IMR-90 (cell line): Measurements from ENCODE around the gene STKLD1. TPM values are rescaled to one million over a fixed set of nuclear protein-coding genes. Genes with fewer than 3 reads are reported as not detected.

Experiments
- ATAC-seq: fragments of 200-7000 bp; cut with Tn5 transposase; 2 replicates; pipeline ENCODE4 v1.9.1; 2020; ENCODE audit warnings: low read depth, mild to moderate bottlenecking, moderate library complexity
- BruUV-seq: library from RNA; stranded (reverse); fragments of 400-500 nt; replicated peaks from 2 replicates; lab custom pipeline; 2021; lab: Mats Ljungman, UMichigan
- CTCF ChIA-PET: fragments of 300-600 bp; formaldehyde crosslinking; extraction: SDS; loops from one replicate; lab custom pipeline; 2021; ENCODE audit warnings: antibody characterized with exemption; lab: Yijun Ruan, JAX
- POLR2A ChIA-PET: fragments of 300-600 bp; sonication (Branson Sonifier 250); formaldehyde crosslinking; loops from one replicate; lab custom pipeline; 2022; ENCODE audit warnings: antibody characterized with exemption; ENCODE audit not compliant: unreplicated experiment; lab: Charles Lee
- DNase-seq: peaks from one replicate; pipeline ENCODE4 v3.0.0; 2013
- H2AFZ ChIP-seq: replicated peaks from 2 replicates; pipeline ENCODE3; 2013; ENCODE audit warnings: low read length, mild to moderate bottlenecking; ENCODE audit not compliant: poor library complexity
- H2AK5ac ChIP-seq: 2 replicates; pipeline ENCODE4 v1.6.1; 2013; ENCODE audit warnings: low read depth, low read length, inconsistent platforms
- H2AK9ac ChIP-seq: replicated peaks from 2 replicates; pipeline ENCODE3; 2013; ENCODE audit warnings: mild to moderate bottlenecking, low read depth, low read length, moderate library complexity; ENCODE audit not compliant: poor library complexity
- H2BK120ac ChIP-seq: 2 replicates; pipeline ENCODE4 v1.6.1; 2013; ENCODE audit warnings: low read depth, low read length, inconsistent platforms
- H2BK15ac ChIP-seq: 3 replicates; pipeline ENCODE4 v1.6.1; 2013; ENCODE audit warnings: low read depth, low read length, inconsistent platforms
- H2BK20ac ChIP-seq: 2 replicates; pipeline ENCODE4 v1.6.1; 2013; ENCODE audit warnings: low read depth, mild to moderate bottlenecking, inconsistent platforms, low read length, moderate library complexity
- H2BK5ac ChIP-seq: 2 replicates; pipeline ENCODE4 v1.6.1; 2013; ENCODE audit warnings: mild to moderate bottlenecking, low read depth, low read length, inconsistent platforms; ENCODE audit not compliant: poor library complexity, severe bottlenecking
- H3K14ac ChIP-seq: replicated peaks from 2 replicates; pipeline ENCODE4 v1.6.1; 2013; ENCODE audit warnings: low read depth, low read length, inconsistent platforms
- H3K18ac ChIP-seq: 2 replicates; pipeline ENCODE4 v1.6.1; 2013; ENCODE audit warnings: low read depth, low read length, control low read depth
- H3K23ac ChIP-seq: 2 replicates; pipeline ENCODE4 v1.6.1; 2013; ENCODE audit warnings: low read depth, low read length, inconsistent platforms
- H3K27ac ChIP-seq: 2 replicates; pipeline ENCODE4 v1.5.1; 2013; ENCODE audit warnings: mild to moderate bottlenecking, control low read depth, low read length; ENCODE audit not compliant: insufficient read depth
- H3K27me3 ChIP-seq: 2 replicates; pipeline ENCODE4 v1.6.1; 2013; ENCODE audit warnings: low read length; ENCODE audit not compliant: control insufficient read depth, insufficient read depth
- H3K36me3 ChIP-seq: 2 replicates; pipeline ENCODE4 v1.6.1; 2013; ENCODE audit warnings: low read length, mixed read lengths; ENCODE audit not compliant: control insufficient read depth, insufficient read depth
- H3K4ac ChIP-seq: 2 replicates; pipeline ENCODE4 v1.6.1; 2013; ENCODE audit warnings: low read depth, low read length, inconsistent platforms
- H3K4me1 ChIP-seq: 2 replicates; pipeline ENCODE4 v1.6.1; 2013; ENCODE audit warnings: low read length, mixed read lengths; ENCODE audit not compliant: control insufficient read depth, insufficient read depth
- H3K4me2 ChIP-seq: 2 replicates; pipeline ENCODE4 v1.6.1; 2013; ENCODE audit warnings: low read depth, mild to moderate bottlenecking, control low read depth, low read length, moderate library complexity
- H3K4me3 ChIP-seq: 2 replicates; pipeline ENCODE4 v1.5.1; 2013; ENCODE audit warnings: low read depth, mild to moderate bottlenecking, control low read depth, low read length, moderate library complexity; ENCODE audit not compliant: insufficient read depth
- H3K56ac ChIP-seq: 2 replicates; pipeline ENCODE4 v1.6.1; 2013; ENCODE audit warnings: low read length, inconsistent platforms; ENCODE audit not compliant: insufficient read depth; ENCODE audit errors: extremely low read depth
- H3K79me1 ChIP-seq, 2 experiments: 2 replicates each; pipeline ENCODE4 v1.6.1; 2013; ENCODE audit warnings: low read length in 2 of 2, inconsistent platforms in 1 of 2, low read depth in 1 of 2
- H3K9ac ChIP-seq: 2 replicates; pipeline ENCODE4 v1.6.1; 2013; ENCODE audit warnings: low read depth, low read length, control low read depth
- H3K9me1 ChIP-seq: 2 replicates; pipeline ENCODE4 v1.6.1; 2013; ENCODE audit warnings: low read length, inconsistent platforms; ENCODE audit not compliant: insufficient read depth
- H3K9me3 ChIP-seq: 2 replicates; pipeline ENCODE4 v1.6.1; 2013; ENCODE audit warnings: low read length; ENCODE audit not compliant: control insufficient read depth, insufficient read depth
- H4K20me1 ChIP-seq: 2 replicates; pipeline ENCODE4 v1.6.1; 2013; ENCODE audit warnings: low read length, inconsistent platforms; ENCODE audit not compliant: insufficient read depth
- H4K5ac ChIP-seq: 2 replicates; pipeline ENCODE4 v1.6.1; 2013; ENCODE audit warnings: mild to moderate bottlenecking, low read depth, low read length, control low read depth
- H4K8ac ChIP-seq, 2 experiments: 2 replicates each; pipeline ENCODE4 v1.6.1; 2013; ENCODE audit warnings: low read depth in 2 of 2, low read length in 2 of 2, control low read depth in 1 of 2, inconsistent platforms in 1 of 2
- H4K91ac ChIP-seq: 2 replicates; pipeline ENCODE4 v1.6.1; 2013; ENCODE audit warnings: low read depth, low read length, inconsistent platforms; ENCODE audit not compliant: insufficient read depth
- BHLHE40 ChIP-seq: fragments of 150-350 bp; IDR thresholded peaks from 2 replicates; pipeline ENCODE4 v1.6.1; 2016; ENCODE audit warnings: mild to moderate bottlenecking, low read depth, low read length
- CEBPB ChIP-seq: IDR thresholded peaks from 2 replicates; pipeline ENCODE4 v1.6.1; 2012; ENCODE audit warnings: low read depth, low read length, improper control_type of control experiment
- CHD1 ChIP-seq: IDR thresholded peaks from 2 replicates; pipeline ENCODE4 v1.6.1; 2012; ENCODE audit warnings: low read depth, low read length, improper control_type of control experiment
- CTCF ChIP-seq: conservative IDR thresholded peaks from 2 replicates; pipeline ENCODE4 v1.5.1; 2012; ENCODE audit warnings: mild to moderate bottlenecking, low read depth, low read length, improper control_type of control experiment
- ELK1 ChIP-seq: fragments of 150-350 bp; IDR thresholded peaks from 2 replicates; pipeline ENCODE4 v1.6.1; 2016; ENCODE audit warnings: low read depth, mild to moderate bottlenecking, low read length, moderate library complexity, borderline replicate concordance
- FOS ChIP-seq: fragments of 150-350 bp; IDR thresholded peaks from 2 replicates; pipeline ENCODE4 v1.6.1; 2016; ENCODE audit warnings: low read depth, low read length
- MAFK ChIP-seq: IDR thresholded peaks from 2 replicates; pipeline ENCODE4 v1.6.1; 2012; ENCODE audit warnings: low read depth, low read length, improper control_type of control experiment
- MAZ ChIP-seq: IDR thresholded peaks from 2 replicates; pipeline ENCODE4 v1.6.1; 2012; ENCODE audit warnings: low read depth, mild to moderate bottlenecking, low read length, improper control_type of control experiment, moderate library complexity, borderline replicate concordance
- MXI1 ChIP-seq: IDR thresholded peaks from 2 replicates; pipeline ENCODE4 v1.6.1; 2012; ENCODE audit warnings: low read depth, mild to moderate bottlenecking, low read length, moderate library complexity, borderline replicate concordance
- NFE2L2 ChIP-seq: fragments of 150-350 bp; IDR thresholded peaks from 2 replicates; pipeline ENCODE4 v1.6.1; 2016; ENCODE audit warnings: low read depth, mild to moderate bottlenecking, low read length
- POLR2A ChIP-seq: IDR thresholded peaks from 2 replicates; pipeline ENCODE4 v1.6.1; 2012; ENCODE audit warnings: mild to moderate bottlenecking, low read depth, low read length
- RAD21 ChIP-seq: IDR thresholded peaks from 2 replicates; pipeline ENCODE4 v1.6.1; 2012; ENCODE audit warnings: low read length, improper control_type of control experiment
- RCOR1 ChIP-seq: IDR thresholded peaks from 2 replicates; pipeline ENCODE4 v1.6.1; 2012; ENCODE audit warnings: mild to moderate bottlenecking, low read length, improper control_type of control experiment; ENCODE audit not compliant: insufficient replicate concordance
- RFX5 ChIP-seq: IDR thresholded peaks from 2 replicates; pipeline ENCODE4 v1.8.0; 2012; ENCODE audit warnings: low read depth, mild to moderate bottlenecking, low read length, moderate library complexity
- SMC3 ChIP-seq: fragments of 150-350 bp; IDR thresholded peaks from 2 replicates; pipeline ENCODE4 v1.6.1; 2016; ENCODE audit warnings: low read depth, mild to moderate bottlenecking, antibody characterized with exemption, low read length, moderate library complexity
- USF2 ChIP-seq: fragments of 150-350 bp; IDR thresholded peaks from 2 replicates; pipeline ENCODE4 v1.6.1; 2017; ENCODE audit warnings: mild to moderate bottlenecking, antibody characterized with exemption, low read length, low read depth
- WGBS, 2 experiments: methylation state at CpG; one replicate each; pipeline versions ENCODE4 v1.1.5 to v1.1.7; 2013; ENCODE audit warnings: missing lambda C conversion rate in 2 of 2; ENCODE audit not compliant: insufficient read length in 1 of 2; ENCODE audit errors: extremely low coverage in 2 of 2; 5-methylcytosine and 5-hydroxymethylcytosine counted together
- dilution Hi-C: fragments of 300-500 bp; cut with HindIII; formaldehyde crosslinking; loops from one replicate; pipeline ENCODE4 v1.14.3; 2018; ENCODE audit warnings: low sequenced_read_pairs; ENCODE audit not compliant: unreplicated experiment
- in situ Hi-C: fragments of 300-500 bp; cut with MboI; formaldehyde crosslinking; loops from 3 replicates; pipeline ENCODE4 v1.14.3; 2019; ENCODE audit warnings: low sequenced_read_pairs, inconsistent platforms, mixed read lengths
- intact Hi-C: fragments of 100-400 bp; cut with micrococcal nuclease; formaldehyde crosslinking; loops from 2 replicates; pipeline ENCODE4 v1.10.0; 2022
- polyA plus RNA-seq, 3 experiments: library from polyadenylated mRNA; depleted of rRNA; stranded (reverse); fragments of >200 nt; gene quantifications; 2 replicates each; pipeline ENCODE4 v1.2.3, GENCODE V29; 2012; ENCODE audit warnings: low replicate concordance in 1 of 3
- total RNA-seq: library from RNA; depleted of rRNA; stranded (reverse); fragments of >200 nt; gene quantifications from 2 replicates; pipeline ENCODE4 v1.2.3, GENCODE V29; 2012

The STKLD1 gene
- total and polyA plus RNA-seq, 2 of the 4 experiments (the other 2 are of a cell fraction) = 0.54 to 0.65 TPM

GRCh38 chr9:133424187-133424586, 48.0 kb downstream of the STKLD1 start:
- no peaks in the 10 kb centered on the region for H3K9me3 ChIP-seq
- peak overlapping the region; percentile 76 for H2AK9ac ChIP-seq
- no peak for ATAC-seq
- no peaks in the 10 kb centered on the region for H3K79me1 ChIP-seq
- intact Hi-C loops (loop anchor here (5.0 kb wide), 1 partner anchor 33 kb away; the partner anchor contains the start of gene CACFD1), dilution Hi-C loops (no loop called here), in situ Hi-C loops (no loop called here)
- H3K27me3 ChIP-seq = peaks cover 13% of the 10 kb centered on the region; the same call in 1 of the 2 replicates
- no peak overlapping the region for H2BK20ac ChIP-seq
- H3K9ac ChIP-seq = no peak overlapping the region
- DNase-seq = no peak
- no peak overlapping the region for H3K4ac ChIP-seq
- no peak overlapping the region for H2AFZ ChIP-seq
- no TSS peak for BruUV-seq
- no peak overlapping the region for H3K23ac ChIP-seq
- no peak overlapping the region for H2BK5ac ChIP-seq
- H4K20me1 ChIP-seq = peaks cover 8% of the 10 kb centered on the region; the same call in 1 of the 2 replicates
- peaks cover 14% of the 10 kb centered on the region for H3K9me1 ChIP-seq
- no peak overlapping the region for H2BK15ac ChIP-seq
- no peak overlapping the region for H3K4me2 ChIP-seq
- no peak overlapping the region for H3K18ac ChIP-seq
- no peak overlapping the region for H2AK5ac ChIP-seq
- H3K56ac ChIP-seq = no peak overlapping the region
- 100% methylated on average over 1 of the region's 12 CpGs; no CpG with 5 or more reads in 1 of the 2 experiments for WGBS, 2 experiments
- no peak overlapping the region for H4K5ac ChIP-seq
- peaks cover 8% of the 10 kb centered on the region; the same call in 1 of the 2 replicates for H3K4me1 ChIP-seq
- no peak for TF ChIP-seq CTCF
- no peak for TF ChIP-seq USF2
- no peak for TF ChIP-seq RAD21
- no peak for TF ChIP-seq FOS
- TF ChIP-seq CEBPB = no peak
- no peak for TF ChIP-seq RFX5
- no peak for TF ChIP-seq BHLHE40
- TF ChIP-seq RCOR1 = no peak
- TF ChIP-seq POLR2A = no peak
- TF ChIP-seq ELK1 = no peak
- TF ChIP-seq MAFK = no peak
- no peak for TF ChIP-seq MXI1
- no peak for TF ChIP-seq MAZ
- TF ChIP-seq SMC3 = no peak
- TF ChIP-seq NFE2L2 = no peak
- no peak for TF ChIP-seq CHD1
- POLR2A ChIA-PET = no interaction called here
- H4K8ac ChIP-seq = no peak overlapping the region
- H3K36me3 ChIP-seq = peaks cover 4% of the 10 kb centered on the region; the same call in 1 of the 2 replicates
- no peak overlapping the region for H3K27ac ChIP-seq
- no peak overlapping the region for H3K4me3 ChIP-seq
- H2BK120ac ChIP-seq = no peak overlapping the region
- no peak overlapping the region for H4K91ac ChIP-seq
- CTCF ChIA-PET = no interaction called here
- no peak overlapping the region for H3K14ac ChIP-seq
